Measurements from ENCODE around the gene CLDN16.

DNA sequence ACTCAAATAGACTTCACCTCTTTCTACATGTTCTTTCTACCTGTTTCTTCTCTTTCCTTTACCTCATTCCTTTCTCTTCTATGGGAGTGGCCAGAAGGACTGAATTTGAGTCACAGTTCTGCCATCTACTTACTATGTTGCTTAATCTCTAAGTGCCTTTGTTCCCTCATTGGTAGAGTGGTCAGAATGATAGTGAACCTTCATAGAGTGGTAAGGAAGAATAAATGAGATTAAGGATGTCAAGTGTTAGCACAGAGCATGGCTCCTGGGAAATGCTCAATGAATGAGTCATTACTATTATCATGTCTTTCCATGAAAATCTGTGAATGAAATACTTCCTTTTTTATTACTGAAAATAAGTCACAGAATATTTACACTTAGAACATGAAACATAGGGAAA lies 44.3 kb downstream of the CLDN16 start:
- TF ChIP-seq POLR2AphosphoS5 (IDR thresholded peaks at IDR 0.05) (no peak), POLR2A (IDR thresholded peaks at IDR 0.05) (no peak)
- TF ChIP-seq, protein P1, sequence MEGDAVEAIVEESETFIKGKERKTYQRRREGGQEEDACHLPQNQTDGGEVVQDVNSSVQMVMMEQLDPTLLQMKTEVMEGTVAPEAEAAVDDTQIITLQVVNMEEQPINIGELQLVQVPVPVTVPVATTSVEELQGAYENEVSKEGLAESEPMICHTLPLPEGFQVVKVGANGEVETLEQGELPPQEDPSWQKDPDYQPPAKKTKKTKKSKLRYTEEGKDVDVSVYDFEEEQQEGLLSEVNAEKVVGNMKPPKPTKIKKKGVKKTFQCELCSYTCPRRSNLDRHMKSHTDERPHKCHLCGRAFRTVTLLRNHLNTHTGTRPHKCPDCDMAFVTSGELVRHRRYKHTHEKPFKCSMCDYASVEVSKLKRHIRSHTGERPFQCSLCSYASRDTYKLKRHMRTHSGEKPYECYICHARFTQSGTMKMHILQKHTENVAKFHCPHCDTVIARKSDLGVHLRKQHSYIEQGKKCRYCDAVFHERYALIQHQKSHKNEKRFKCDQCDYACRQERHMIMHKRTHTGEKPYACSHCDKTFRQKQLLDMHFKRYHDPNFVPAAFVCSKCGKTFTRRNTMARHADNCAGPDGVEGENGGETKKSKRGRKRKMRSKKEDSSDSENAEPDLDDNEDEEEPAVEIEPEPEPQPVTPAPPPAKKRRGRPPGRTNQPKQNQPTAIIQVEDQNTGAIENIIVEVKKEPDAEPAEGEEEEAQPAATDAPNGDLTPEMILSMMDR (IDR thresholded peaks at IDR 0.05), result no peak

Measured in gastroesophageal sphincter (tissue), 3 donors.